ENCODE measurements around the gene TOM1L2.

Gene TOM1L2

DNA sequence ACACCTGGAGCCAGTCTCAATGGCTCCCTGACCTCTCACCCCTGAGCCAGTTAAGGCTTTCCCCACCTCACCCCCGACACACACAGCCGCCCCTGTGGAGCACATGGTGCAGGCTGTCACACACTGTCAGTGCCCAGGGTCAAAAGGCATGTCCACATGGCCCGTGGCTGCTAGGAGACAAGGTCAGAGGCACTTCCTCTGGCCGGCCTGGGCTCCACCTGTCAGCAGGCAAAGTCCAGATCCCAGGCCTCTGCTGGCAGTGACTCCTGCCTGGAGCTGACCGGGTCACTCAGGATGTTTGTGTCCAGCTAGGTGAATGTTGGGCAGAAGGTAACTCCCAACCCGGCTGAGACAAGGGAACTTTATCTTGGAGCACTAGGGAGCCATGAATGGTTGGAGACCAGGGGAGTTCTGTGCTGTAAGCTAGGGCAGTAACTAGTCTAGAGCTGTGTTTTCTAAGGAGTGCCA, 141.4 kb downstream of the TOM1L2 start:
- DNase-seq, result no peak

DNA sequence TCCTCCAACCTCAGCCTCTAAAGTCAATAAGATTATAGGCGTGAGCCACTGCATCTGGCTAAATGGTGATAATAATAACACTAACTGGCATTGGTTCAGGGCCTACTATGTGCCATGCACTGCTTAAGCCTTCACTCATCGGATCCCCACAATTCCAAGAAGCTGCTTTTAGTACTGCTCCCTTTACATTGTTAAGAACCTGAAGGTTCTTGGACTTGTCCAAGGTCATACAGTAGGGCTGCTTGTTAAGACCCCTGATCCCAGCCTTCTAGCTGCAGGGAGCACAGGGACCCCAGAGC, 142.0 kb downstream of the TOM1L2 start:
- no peak for DNase-seq

GRCh38 chr17:17827826-17828621, 144.2 kb downstream of the TOM1L2 start:
- no peak for DNase-seq

GRCh38 chr17:17826942-17827785, 145.0 kb downstream of the TOM1L2 start:
- no peak for DNase-seq

DNA sequence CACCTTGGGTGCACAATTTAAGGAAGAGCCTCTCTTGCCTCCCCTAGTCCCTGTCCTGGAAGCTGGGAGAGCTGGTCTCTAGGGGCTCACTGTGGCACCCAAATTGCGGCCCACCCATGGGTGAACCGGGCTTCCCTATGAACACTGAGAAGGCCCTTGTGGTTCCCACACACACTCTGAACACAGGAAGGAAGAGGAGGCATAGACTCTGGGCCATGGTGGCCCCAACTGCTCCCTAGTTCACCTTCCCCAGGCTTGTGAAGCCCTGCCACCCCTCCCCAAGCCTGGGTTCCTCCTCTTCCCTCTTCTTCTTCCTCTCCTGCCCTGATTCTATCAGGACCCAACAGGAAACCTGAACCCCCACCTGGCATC, 145.9 kb downstream of the TOM1L2 start:
- no peak for DNase-seq

DNA sequence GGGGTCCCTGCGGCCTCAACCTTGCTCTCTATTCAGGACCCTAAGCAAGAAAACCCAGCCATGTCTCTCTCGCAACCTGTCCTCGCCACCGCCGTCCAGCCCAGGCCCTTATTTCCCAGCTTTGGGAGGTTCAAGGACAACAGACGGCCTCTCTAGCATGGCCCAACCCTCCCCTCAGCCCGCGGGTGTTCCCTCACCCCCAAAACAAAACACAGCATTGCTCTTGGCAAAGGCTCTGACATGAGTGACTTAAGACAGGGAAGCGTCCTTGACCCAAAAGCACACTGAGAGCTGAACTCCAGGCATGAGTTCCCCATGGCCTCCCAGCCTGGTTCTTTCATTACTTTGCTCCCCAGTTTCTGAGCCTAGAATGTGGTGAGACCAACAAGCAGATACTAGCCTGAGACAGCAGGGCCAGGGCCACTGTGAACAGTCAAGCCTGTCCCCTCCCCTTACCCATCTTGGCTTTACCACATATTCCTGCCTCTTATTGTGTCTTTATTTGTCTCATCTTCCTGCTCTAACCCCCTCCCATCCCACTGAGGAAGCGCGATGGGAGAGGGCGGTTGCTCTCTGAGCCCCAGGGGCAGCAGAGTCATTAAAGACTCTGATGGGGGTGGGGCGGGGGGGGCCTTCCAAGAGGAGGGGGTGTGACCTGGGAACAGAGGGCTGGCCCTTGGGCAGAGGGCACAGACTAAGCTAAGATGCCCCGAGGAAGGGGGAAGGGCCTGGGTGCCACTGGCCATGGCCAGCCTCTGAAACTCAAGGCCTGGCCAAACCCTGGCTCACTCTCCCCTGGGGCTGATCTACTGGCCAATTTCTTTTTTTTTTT, 147.2 kb downstream of the TOM1L2 start:
- DNase-seq, result no peak

DNA sequence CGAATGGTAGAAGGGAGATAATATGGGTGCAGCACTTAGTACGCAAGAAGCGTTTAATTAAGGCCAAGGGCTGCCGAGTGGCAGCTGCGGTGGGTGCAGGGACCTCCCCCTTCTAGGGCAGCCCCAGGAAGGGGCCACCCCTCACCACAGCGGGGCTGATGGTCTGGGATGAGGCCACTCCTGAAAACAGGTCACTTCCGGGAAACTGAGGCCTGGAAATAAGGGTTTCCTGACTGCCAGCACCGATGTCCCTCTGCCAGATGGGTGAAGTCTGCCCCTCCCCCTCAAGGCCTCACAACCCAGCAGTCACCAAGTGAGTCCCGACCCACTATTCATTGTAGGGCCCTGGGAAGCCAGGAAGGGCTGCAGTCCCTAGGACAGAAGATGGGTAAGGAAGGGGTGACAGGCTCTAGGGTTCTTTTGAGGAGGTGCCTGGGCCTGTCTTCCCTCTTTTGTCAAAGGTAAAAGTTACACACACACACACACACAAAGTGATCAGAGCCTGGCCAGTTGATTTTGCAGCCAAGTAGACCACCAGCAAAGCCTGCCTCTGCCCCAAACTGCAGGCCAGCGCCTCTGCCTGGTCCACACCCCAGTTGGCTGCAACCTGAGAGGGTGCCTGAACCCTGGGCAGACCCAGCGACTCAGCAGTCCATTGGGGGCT, 147.9 kb downstream of the TOM1L2 start:
- no peak for DNase-seq

DNA sequence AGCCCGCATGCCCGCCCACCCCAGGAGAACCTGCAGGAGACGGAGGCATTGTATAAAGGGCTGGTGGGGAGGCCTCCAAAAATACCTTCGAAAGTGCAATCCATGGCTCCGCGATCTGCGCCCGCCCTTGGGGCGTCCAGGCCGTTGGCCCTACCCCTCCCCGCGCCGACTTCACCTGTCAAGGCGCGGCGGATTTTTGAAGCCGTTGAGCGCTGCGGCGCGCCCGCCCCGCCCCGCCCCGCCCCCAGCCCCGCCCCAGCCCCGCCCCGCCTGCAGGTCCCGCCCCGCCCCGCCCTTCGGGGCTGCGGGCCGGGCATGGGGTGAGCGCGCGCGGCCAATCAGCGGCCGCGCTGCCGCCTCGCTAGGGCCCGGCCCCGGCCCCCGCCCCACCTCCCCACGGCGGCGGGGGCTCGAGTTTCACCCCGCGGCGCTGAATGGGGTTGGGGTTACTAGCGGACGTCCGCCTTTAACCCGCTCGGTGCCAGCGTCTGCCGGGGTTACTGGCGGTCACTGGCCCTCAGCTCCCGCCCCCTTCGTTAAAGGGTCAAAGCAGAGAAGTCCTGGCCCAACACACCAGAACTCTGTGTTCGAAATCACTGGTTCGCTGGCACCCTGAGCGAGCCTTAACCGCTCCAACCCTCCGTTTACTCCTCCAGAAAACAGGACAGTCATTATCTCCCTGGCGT, 148.6 kb downstream of the TOM1L2 start:
- peak; percentile 72 for DNase-seq

GRCh38 chr17:17822616-17823015, 149.6 kb downstream of the TOM1L2 start:
- no peak for DNase-seq

- DNase-seq, result no peak
These were observed 150.0 kb downstream of the TOM1L2 start for GRCh38 chr17:17822189-17822588.

GRCh38 chr17:17820463-17821158, 151.6 kb downstream of the TOM1L2 start:
- no peak for DNase-seq

- no peak for DNase-seq
These were observed 152.2 kb downstream of the TOM1L2 start for GRCh38 chr17:17820046-17820445.

- DNase-seq, result peak; percentile 69
These were observed 152.6 kb downstream of the TOM1L2 start for GRCh38 chr17:17819561-17819995.

DNA sequence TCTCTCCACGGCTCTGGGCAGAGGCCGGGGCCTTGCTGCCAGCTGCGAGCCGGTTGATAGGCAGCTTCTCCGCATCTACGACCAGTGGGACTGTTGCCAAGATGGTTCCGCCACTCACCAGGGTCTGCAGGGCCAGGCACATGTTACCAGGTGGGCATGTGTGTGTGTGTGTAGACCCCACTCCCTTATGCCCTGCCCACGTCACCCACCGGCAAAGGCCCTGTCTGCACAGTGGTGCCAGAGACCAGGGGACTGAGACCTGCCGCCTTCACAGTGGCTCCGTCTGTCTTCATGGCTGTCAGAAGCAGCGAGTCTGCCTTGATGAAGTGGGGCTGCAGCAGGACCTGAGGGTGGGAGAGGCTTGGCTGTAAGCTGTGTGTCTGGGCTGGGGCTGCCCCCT, 153.1 kb downstream of the TOM1L2 start:
- no peak for DNase-seq

- DNase-seq, result no peak
These were observed 154.1 kb downstream of the TOM1L2 start for GRCh38 chr17:17818088-17818526.

DNA sequence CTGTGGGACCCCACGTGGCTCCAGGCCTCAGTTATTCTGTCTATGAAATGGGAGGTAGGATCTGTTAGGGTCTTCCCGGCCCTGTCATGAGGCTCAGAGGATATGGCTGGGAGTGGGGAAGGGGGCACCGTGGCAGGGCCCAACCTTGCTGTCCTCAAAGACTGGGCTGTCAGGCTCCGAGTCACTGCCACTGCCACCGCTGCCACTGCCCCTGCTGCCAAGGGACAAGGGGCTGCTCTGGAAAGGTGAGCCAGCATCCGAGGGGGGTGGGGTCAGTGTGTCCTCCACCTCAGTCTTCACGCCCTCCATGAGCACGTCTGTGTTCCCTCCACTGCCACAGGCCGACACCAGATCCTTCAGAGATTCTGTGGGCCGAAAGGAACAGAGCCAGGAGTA, 154.7 kb downstream of the TOM1L2 start:
- no peak for DNase-seq

- DNase-seq, result no peak
These were observed 155.2 kb downstream of the TOM1L2 start for GRCh38 chr17:17816831-17817551.

- no peak for DNase-seq
These were observed 155.9 kb downstream of the TOM1L2 start for GRCh38 chr17:17816240-17816814.

GRCh38 chr17:17815436-17816200, 156.6 kb downstream of the TOM1L2 start:
- no peak for DNase-seq

DNA sequence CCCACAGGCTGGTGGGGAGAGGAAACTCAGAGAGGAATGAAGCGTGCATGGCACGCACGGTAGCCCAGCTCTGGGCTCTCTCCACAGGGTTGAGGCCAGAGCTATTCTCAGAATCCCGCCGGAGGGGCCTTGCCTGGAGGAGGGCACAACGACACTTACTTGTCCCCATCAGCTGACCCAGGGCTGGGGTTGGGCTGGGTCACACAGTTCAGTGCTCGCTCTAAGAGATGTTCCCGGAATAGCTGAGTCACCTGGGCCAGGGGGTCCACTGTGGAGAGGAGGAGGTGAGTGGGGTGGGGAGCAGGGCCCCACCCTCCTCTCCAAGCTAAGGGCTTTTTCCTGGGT, 157.2 kb downstream of the TOM1L2 start:
- DNase-seq, result no peak

Measured in activated naive CD4-positive, alpha-beta T cell treated with anti-CD3 and anti-CD28 coated beads, Interleukin-2, amount 50 U/mL, for 16 hours (primary cell).